A673 (cell line): ENCODE data around the gene ARHGAP30.

Experiments used
- CTCF ChIP-seq: fragments of 300-800, 200-600 bp; sonication (generic); conservative IDR thresholded peaks from 2 replicates; pipeline ENCODE4 v1.5.1; 2017; ENCODE audit warnings: low read depth, mild to moderate bottlenecking, antibody characterized with exemption, low read length, moderate library complexity, mixed read lengths
- EZH2 ChIP-seq: fragments of 200-600 bp; sonication (generic); IDR thresholded peaks from 2 replicates; pipeline ENCODE4 v1.6.1; 2017; ENCODE audit warnings: borderline replicate concordance, low read depth, mild to moderate bottlenecking, mixed read lengths, antibody characterized with exemption, low read length; ENCODE audit not compliant: poor library complexity, severe bottlenecking

DNA sequence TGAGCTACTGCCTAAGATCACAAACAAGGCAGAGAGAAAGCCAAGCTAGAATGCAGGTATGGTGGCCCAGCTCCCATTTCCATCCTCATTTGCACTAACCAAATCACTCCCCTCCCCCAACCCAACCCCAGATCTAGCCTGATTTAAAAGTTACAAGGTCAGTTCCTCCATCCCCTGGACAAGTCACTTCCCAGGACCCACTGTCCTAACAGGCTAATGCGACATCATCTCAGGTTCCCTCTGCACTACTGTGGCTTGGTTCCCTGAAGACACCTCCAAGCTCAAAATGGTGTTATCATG lies 51.1 kb downstream of the ARHGAP30 start:
- no peak for TF ChIP-seq CTCF
- no peak for TF ChIP-seq EZH2
